GM23248 (cell line): ENCODE data around the gene PGPEP1. TPM values are rescaled to one million over a fixed set of nuclear protein-coding genes. Genes with fewer than 3 reads are reported as not detected.

Source experiments
- DNase-seq: peaks from one replicate; pipeline ENCODE4 v3.0.0-alpha.2; 2015
- H2AFZ ChIP-seq: fragments of 200-600 bp; sonication (generic); 2 replicates; pipeline ENCODE4 v1.6.1; 2016; ENCODE audit warnings: antibody characterized with exemption
- H3F3A ChIP-seq: fragments of 200-600 bp; sonication (generic); 2 replicates; pipeline ENCODE4 v1.6.1; 2016; ENCODE audit warnings: mild to moderate bottlenecking, antibody characterized with exemption, mixed run types; ENCODE audit not compliant: insufficient read depth
- H3K27ac ChIP-seq: fragments of 200-600 bp; sonication (generic); 2 replicates; pipeline ENCODE4 v1.5.1; 2016; ENCODE audit warnings: mild to moderate bottlenecking
- H3K27me3 ChIP-seq: fragments of 200-600 bp; sonication (generic); replicated peaks from 2 replicates; pipeline ENCODE4 v1.6.1; 2016; ENCODE audit warnings: mild to moderate bottlenecking; ENCODE audit not compliant: insufficient read depth
- H3K36me3 ChIP-seq: fragments of 200-600 bp; sonication (generic); 2 replicates; pipeline ENCODE4 v1.6.1; 2016; ENCODE audit warnings: low read depth, mild to moderate bottlenecking
- H3K4me1 ChIP-seq: fragments of 200-600 bp; sonication (generic); 2 replicates; pipeline ENCODE4 v1.6.1; 2016; ENCODE audit warnings: mild to moderate bottlenecking; ENCODE audit not compliant: insufficient read depth
- H3K4me2 ChIP-seq: fragments of 200-600 bp; sonication (generic); one replicate; pipeline ENCODE4 v1.6.1; 2016; ENCODE audit warnings: mild to moderate bottlenecking; ENCODE audit not compliant: unreplicated experiment
- H3K4me3 ChIP-seq: fragments of 200-600 bp; sonication (generic); 2 replicates; pipeline ENCODE4 v1.5.1; 2016; ENCODE audit warnings: mild to moderate bottlenecking
- H3K79me2 ChIP-seq: fragments of 200-600 bp; sonication (generic); 2 replicates; pipeline ENCODE4 v1.6.1; 2016; ENCODE audit warnings: mild to moderate bottlenecking; ENCODE audit not compliant: insufficient read depth
- H3K9ac ChIP-seq: fragments of 200-600 bp; sonication (generic); 2 replicates; pipeline ENCODE4 v1.6.1; 2016; ENCODE audit warnings: mild to moderate bottlenecking
- H3K9me2 ChIP-seq: fragments of 200-600 bp; sonication (generic); 2 replicates; pipeline ENCODE4 v1.6.1; 2016; ENCODE audit warnings: mixed run types, mild to moderate bottlenecking, moderate library complexity; ENCODE audit not compliant: insufficient read depth
- H3K9me3 ChIP-seq: fragments of 200-600 bp; sonication (generic); one replicate; pipeline ENCODE4 v1.6.1; 2017; ENCODE audit warnings: low read depth
- H4K20me1 ChIP-seq: fragments of 200-600 bp; sonication (generic); 2 replicates; pipeline ENCODE4 v1.6.0; 2016; ENCODE audit not compliant: insufficient read depth
- EZH2 ChIP-seq: fragments of 200-600 bp; sonication (generic); IDR thresholded peaks from 2 replicates; pipeline ENCODE4 v1.6.1; 2018; ENCODE audit warnings: antibody characterized with exemption, mild to moderate bottlenecking; ENCODE audit not compliant: insufficient read depth, poor library complexity, severe bottlenecking
- EZH2phosphoT487 ChIP-seq: fragments of 200-600 bp; sonication (generic); IDR thresholded peaks from 2 replicates; pipeline ENCODE4 v1.6.1; 2018; ENCODE audit warnings: antibody characterized with exemption, moderate library complexity, mild to moderate bottlenecking, low read depth; ENCODE audit not compliant: insufficient read depth
- WGBS, 2 experiments: methylation state at CpG; one replicate each; pipeline ENCODE4 v1.1.6; 2015 to 2017; ENCODE audit warnings: low lambda C conversion rate in 2 of 2, low coverage in 1 of 2; ENCODE audit errors: missing lambda C conversion rate in 2 of 2; 5-methylcytosine and 5-hydroxymethylcytosine counted together
- in situ Hi-C: fragments of 300-500 bp; cut with MboI; formaldehyde crosslinking; loops from 2 replicates; pipeline ENCODE4 v1.15.0; 2020
- polyA plus RNA-seq: library from polyadenylated mRNA; unstranded; fragments of >200 nt; fragmentation: Nextera tagmentation; extraction: Ambion mirVana; gene quantifications from 2 replicates; pipeline ENCODE4 v1.2.1, GENCODE V29; 2016
- total RNA-seq: library from RNA; depleted of rRNA; stranded (reverse); fragments of >200 nt; shearing (Covaris generic); gene quantifications from 2 replicates; pipeline ENCODE4 v1.2.3, GENCODE V29; 2014

PGPEP1 gene
- total and polyA plus RNA-seq, 2 experiments from 2014 or later, result 12.0 to 14.5 TPM

- Histone ChIP-seq H3K9ac (no peak overlapping the region), H3K36me3 (no peaks in the 10 kb centered on the region), H3K4me3 (no peak overlapping the region), H3K4me2 (no peak overlapping the region), H3K9me2 (no peaks in the 10 kb centered on the region), H2AFZ (no peak overlapping the region), H3K4me1 (peaks cover 20% of the 10 kb centered on the region), H3K27me3 (no peaks in the 10 kb centered on the region), H3F3A (peaks cover 18% of the 10 kb centered on the region), H4K20me1 (no peaks in the 10 kb centered on the region), H3K9me3 (no peaks in the 10 kb centered on the region), H3K27ac (no peak overlapping the region), H3K79me2 (peaks cover 55% of the 10 kb centered on the region)
- DNase-seq, result no peak
- in situ Hi-C loops, result loop anchor here (5.0 kb wide), 1 partner anchor 42 kb away; no protein-coding TSS in a partner anchor
- no peak for TF ChIP-seq EZH2phosphoT487
- TF ChIP-seq EZH2, result no peak
- WGBS, 2 experiments, result 85 to 89% methylated on average over 7 of the region's 7 CpGs
Measured at GRCh38 chr19:18319591-18320135, 20.7 kb upstream of the PGPEP1 start.

- peak overlapping the region; percentile 72 for H3K27ac ChIP-seq
- no peaks in the 10 kb centered on the region for H3K9me2 ChIP-seq
- H3K79me2 ChIP-seq, result peaks cover 55% of the 10 kb centered on the region
- H3K4me2 ChIP-seq, result peak overlapping the region; percentile 82
- peaks cover 20% of the 10 kb centered on the region for H3K4me1 ChIP-seq
- H3K4me3 ChIP-seq, result peak overlapping the region; percentile 81
- peak overlapping the region; percentile 87 for H3K9ac ChIP-seq
- no peaks in the 10 kb centered on the region for H4K20me1 ChIP-seq
- H3K27me3 ChIP-seq, result no peaks in the 10 kb centered on the region
- TF ChIP-seq EZH2 (no peak), EZH2phosphoT487 (no peak)
- H3K36me3 ChIP-seq, result no peaks in the 10 kb centered on the region
- peak overlapping the region; percentile 70 for H2AFZ ChIP-seq
- H3F3A ChIP-seq, result peaks cover 18% of the 10 kb centered on the region
- H3K9me3 ChIP-seq, result no peaks in the 10 kb centered on the region
- in situ Hi-C loops, result loop anchor here (5.0 kb wide), 1 partner anchor 44 kb away; no protein-coding TSS in a partner anchor
- DNase-seq, result no peak
- 67 to 68% methylated on average over 14 of the region's 14 CpGs for WGBS, 2 experiments
Measured at GRCh38 chr19:18320865-18321733, 19.3 kb upstream of the PGPEP1 start.

- 10 to 12% methylated on average over 9 of the region's 9 CpGs for WGBS, 2 experiments
- H3K9ac ChIP-seq, result peak overlapping the region; percentile 87
- in situ Hi-C loops, result loop anchor here (5.0 kb wide), 1 partner anchor 44 kb away; no protein-coding TSS in a partner anchor
Measured at GRCh38 chr19:18321734-18322102, 18.7 kb upstream of the PGPEP1 start.

GRCh38 chr19:18322318-18322758 lies 18.1 kb upstream of the PGPEP1 start:
- no peaks in the 10 kb centered on the region for H3K27me3 ChIP-seq
- H3K27ac ChIP-seq, result peak overlapping the region; percentile 72
- H3K9me3 ChIP-seq, result no peaks in the 10 kb centered on the region
- in situ Hi-C loops, result loop anchor here (5.0 kb wide), 1 partner anchor 45 kb away; no protein-coding TSS in a partner anchor
- peaks cover 54% of the 10 kb centered on the region for H3K79me2 ChIP-seq
- peaks cover 20% of the 10 kb centered on the region for H3K4me1 ChIP-seq
- 0 to 1% methylated on average over 7 of the region's 7 CpGs for WGBS, 2 experiments
- TF ChIP-seq EZH2phosphoT487 (no peak), EZH2 (no peak)
- peak overlapping the region; percentile 87 for H3K9ac ChIP-seq
- no peaks in the 10 kb centered on the region for H3K9me2 ChIP-seq
- peak overlapping the region; percentile 82 for H3K4me2 ChIP-seq
- peak; percentile 80 for DNase-seq
- no peaks in the 10 kb centered on the region for H4K20me1 ChIP-seq
- peak overlapping the region; percentile 81 for H3K4me3 ChIP-seq
- H2AFZ ChIP-seq, result peak overlapping the region; percentile 70
- no peaks in the 10 kb centered on the region for H3K36me3 ChIP-seq
- peaks cover 18% of the 10 kb centered on the region for H3F3A ChIP-seq

More at GRCh38 chr19:18321734-18322102, 18.7 kb upstream of the PGPEP1 start:
- Histone ChIP-seq H2AFZ (peak overlapping the region; percentile 70), H3K4me2 (peak overlapping the region; percentile 82), H3K27ac (peak overlapping the region; percentile 72), H3K4me3 (peak overlapping the region; percentile 81), H3K79me2 (peaks cover 55% of the 10 kb centered on the region), H3K36me3 (no peaks in the 10 kb centered on the region), H4K20me1 (no peaks in the 10 kb centered on the region), H3K27me3 (no peaks in the 10 kb centered on the region), H3K9me2 (no peaks in the 10 kb centered on the region), H3K4me1 (peaks cover 20% of the 10 kb centered on the region), H3F3A (peaks cover 18% of the 10 kb centered on the region), H3K9me3 (no peaks in the 10 kb centered on the region)
- TF ChIP-seq EZH2phosphoT487 (no peak), EZH2 (no peak)
- DNase-seq, result peak; percentile 55
